ENCODE measurements around the gene THRA.

DNA sequence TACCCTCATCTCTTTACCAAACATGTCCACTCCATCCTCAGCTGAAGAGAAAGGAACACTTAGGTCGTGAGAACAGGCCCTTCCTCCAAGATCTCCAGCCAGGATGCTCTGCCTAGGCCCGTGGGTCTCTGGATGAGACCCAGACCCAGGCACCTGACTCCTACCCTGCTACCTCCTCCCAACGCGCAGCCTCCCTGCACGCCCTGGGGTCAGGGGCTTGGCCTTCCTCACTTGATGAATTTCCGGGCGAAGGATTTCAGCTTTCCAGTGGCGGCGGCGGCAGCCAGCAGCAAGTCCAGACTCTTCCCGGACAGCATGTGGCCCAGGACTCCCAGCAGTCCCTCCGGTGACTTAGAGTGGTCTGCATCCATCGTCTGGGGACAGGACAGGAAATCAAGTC, 34.2 kb upstream of the THRA start:
- TF ChIP-seq, protein P1, sequence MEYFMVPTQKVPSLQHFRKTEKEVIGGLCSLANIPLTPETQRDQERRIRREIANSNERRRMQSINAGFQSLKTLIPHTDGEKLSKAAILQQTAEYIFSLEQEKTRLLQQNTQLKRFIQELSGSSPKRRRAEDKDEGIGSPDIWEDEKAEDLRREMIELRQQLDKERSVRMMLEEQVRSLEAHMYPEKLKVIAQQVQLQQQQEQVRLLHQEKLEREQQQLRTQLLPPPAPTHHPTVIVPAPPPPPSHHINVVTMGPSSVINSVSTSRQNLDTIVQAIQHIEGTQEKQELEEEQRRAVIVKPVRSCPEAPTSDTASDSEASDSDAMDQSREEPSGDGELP (CRISPR knock-in tag; IDR thresholded peaks at IDR 0.05; ENCODE audit: borderline replicate concordance): no peak
- TF ChIP-seq, protein P2, sequence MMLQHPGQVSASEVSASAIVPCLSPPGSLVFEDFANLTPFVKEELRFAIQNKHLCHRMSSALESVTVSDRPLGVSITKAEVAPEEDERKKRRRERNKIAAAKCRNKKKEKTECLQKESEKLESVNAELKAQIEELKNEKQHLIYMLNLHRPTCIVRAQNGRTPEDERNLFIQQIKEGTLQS (IDR thresholded peaks at IDR 0.05): no peak
- TF ChIP-seq, protein P2 (CRISPR knock-in tag; conservative IDR thresholded peaks at IDR 0.05): no peak
- TF ChIP-seq, protein P3, sequence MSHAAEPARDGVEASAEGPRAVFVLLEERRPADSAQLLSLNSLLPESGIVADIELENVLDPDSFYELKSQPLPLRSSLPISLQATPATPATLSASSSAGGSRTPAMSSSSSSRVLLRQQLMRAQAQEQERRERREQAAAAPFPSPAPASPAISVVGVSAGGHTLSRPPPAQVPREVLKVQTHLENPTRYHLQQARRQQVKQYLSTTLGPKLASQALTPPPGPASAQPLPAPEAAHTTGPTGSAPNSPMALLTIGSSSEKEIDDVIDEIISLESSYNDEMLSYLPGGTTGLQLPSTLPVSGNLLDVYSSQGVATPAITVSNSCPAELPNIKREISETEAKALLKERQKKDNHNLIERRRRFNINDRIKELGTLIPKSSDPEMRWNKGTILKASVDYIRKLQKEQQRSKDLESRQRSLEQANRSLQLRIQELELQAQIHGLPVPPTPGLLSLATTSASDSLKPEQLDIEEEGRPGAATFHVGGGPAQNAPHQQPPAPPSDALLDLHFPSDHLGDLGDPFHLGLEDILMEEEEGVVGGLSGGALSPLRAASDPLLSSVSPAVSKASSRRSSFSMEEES (CRISPR knock-in tag; IDR thresholded peaks at IDR 0.05): no peak
- TF ChIP-seq YY1 (IDR thresholded peaks at IDR 0.05; ENCODE audit: borderline replicate concordance in 1 of 3, control insufficient read depth in 1 of 3, extremely low read depth in 1 of 3, insufficient read depth in 3 of 3, insufficient read length in 1 of 3, insufficient replicate concordance in 2 of 3, low read depth in 1 of 3, low read length in 2 of 3) (no peak), HIVEP1 (CRISPR knock-in tag; IDR thresholded peaks at IDR 0.05) (no peak), CREB1 (IDR thresholded peaks at IDR 0.05) (no peak), CREB1 (CRISPR knock-in tag; IDR thresholded peaks at IDR 0.05) (no peak), FOS (IDR thresholded peaks at IDR 0.05; ENCODE audit: extremely low read depth, insufficient read length) (no peak), EZH2 (IDR thresholded peaks at IDR 0.05; ENCODE audit: borderline replicate concordance, low read depth, low read length) (no peak)
- TF ChIP-seq, protein P4, sequence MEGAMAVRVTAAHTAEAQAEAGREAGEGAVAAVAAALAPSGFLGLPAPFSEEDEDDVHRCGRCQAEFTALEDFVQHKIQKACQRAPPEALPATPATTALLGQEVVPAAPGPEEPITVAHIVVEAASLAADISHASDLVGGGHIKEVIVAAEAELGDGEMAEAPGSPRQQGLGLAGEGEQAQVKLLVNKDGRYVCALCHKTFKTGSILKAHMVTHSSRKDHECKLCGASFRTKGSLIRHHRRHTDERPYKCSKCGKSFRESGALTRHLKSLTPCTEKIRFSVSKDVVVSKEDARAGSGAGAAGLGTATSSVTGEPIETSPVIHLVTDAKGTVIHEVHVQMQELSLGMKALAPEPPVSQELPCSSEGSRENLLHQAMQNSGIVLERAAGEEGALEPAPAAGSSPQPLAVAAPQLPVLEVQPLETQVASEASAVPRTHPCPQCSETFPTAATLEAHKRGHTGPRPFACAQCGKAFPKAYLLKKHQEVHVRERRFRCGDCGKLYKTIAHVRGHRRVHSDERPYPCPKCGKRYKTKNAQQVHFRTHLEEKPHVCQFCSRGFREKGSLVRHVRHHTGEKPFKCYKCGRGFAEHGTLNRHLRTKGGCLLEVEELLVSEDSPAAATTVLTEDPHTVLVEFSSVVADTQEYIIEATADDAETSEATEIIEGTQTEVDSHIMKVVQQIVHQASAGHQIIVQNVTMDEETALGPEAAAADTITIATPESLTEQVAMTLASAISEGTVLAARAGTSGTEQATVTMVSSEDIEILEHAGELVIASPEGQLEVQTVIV (CRISPR knock-in tag; IDR thresholded peaks at IDR 0.05; ENCODE audit: borderline replicate concordance): no peak
- TF ChIP-seq, protein P5, sequence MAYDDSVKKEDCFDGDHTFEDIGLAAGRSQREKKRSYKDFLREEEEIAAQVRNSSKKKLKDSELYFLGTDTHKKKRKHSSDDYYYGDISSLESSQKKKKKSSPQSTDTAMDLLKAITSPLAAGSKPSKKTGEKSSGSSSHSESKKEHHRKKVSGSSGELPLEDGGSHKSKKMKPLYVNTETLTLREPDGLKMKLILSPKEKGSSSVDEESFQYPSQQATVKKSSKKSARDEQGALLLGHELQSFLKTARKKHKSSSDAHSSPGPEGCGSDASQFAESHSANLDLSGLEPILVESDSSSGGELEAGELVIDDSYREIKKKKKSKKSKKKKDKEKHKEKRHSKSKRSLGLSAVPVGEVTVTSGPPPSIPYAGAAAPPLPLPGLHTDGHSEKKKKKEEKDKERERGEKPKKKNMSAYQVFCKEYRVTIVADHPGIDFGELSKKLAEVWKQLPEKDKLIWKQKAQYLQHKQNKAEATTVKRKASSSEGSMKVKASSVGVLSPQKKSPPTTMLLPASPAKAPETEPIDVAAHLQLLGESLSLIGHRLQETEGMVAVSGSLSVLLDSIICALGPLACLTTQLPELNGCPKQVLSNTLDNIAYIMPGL (CRISPR knock-in tag; IDR thresholded peaks at IDR 0.05): no peak
- TF ChIP-seq, protein P6, sequence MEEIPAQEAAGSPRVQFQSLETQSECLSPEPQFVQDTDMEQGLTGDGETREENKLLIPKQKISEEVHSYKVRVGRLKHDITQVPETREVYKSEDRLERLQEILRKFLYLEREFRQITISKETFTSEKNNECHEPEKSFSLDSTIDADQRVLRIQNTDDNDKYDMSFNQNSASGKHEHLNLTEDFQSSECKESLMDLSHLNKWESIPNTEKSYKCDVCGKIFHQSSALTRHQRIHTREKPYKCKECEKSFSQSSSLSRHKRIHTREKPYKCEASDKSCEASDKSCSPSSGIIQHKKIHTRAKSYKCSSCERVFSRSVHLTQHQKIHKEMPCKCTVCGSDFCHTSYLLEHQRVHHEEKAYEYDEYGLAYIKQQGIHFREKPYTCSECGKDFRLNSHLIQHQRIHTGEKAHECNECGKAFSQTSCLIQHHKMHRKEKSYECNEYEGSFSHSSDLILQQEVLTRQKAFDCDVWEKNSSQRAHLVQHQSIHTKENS (CRISPR knock-in tag; IDR thresholded peaks at IDR 0.05): no peak
- TF ChIP-seq, protein P7, sequence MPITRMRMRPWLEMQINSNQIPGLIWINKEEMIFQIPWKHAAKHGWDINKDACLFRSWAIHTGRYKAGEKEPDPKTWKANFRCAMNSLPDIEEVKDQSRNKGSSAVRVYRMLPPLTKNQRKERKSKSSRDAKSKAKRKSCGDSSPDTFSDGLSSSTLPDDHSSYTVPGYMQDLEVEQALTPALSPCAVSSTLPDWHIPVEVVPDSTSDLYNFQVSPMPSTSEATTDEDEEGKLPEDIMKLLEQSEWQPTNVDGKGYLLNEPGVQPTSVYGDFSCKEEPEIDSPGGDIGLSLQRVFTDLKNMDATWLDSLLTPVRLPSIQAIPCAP (CRISPR knock-in tag; IDR thresholded peaks at IDR 0.05; ENCODE audit: borderline replicate concordance): no peak
- TF ChIP-seq, protein P8, sequence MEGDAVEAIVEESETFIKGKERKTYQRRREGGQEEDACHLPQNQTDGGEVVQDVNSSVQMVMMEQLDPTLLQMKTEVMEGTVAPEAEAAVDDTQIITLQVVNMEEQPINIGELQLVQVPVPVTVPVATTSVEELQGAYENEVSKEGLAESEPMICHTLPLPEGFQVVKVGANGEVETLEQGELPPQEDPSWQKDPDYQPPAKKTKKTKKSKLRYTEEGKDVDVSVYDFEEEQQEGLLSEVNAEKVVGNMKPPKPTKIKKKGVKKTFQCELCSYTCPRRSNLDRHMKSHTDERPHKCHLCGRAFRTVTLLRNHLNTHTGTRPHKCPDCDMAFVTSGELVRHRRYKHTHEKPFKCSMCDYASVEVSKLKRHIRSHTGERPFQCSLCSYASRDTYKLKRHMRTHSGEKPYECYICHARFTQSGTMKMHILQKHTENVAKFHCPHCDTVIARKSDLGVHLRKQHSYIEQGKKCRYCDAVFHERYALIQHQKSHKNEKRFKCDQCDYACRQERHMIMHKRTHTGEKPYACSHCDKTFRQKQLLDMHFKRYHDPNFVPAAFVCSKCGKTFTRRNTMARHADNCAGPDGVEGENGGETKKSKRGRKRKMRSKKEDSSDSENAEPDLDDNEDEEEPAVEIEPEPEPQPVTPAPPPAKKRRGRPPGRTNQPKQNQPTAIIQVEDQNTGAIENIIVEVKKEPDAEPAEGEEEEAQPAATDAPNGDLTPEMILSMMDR (IDR thresholded peaks at IDR 0.05 in 2 of 3, conservative IDR thresholded peaks at IDR 0.05 in 1 of 3; ENCODE audit: insufficient read depth in 2 of 3, low read depth in 1 of 3, low read length in 3 of 3): no peak
- TF ChIP-seq, protein P9, sequence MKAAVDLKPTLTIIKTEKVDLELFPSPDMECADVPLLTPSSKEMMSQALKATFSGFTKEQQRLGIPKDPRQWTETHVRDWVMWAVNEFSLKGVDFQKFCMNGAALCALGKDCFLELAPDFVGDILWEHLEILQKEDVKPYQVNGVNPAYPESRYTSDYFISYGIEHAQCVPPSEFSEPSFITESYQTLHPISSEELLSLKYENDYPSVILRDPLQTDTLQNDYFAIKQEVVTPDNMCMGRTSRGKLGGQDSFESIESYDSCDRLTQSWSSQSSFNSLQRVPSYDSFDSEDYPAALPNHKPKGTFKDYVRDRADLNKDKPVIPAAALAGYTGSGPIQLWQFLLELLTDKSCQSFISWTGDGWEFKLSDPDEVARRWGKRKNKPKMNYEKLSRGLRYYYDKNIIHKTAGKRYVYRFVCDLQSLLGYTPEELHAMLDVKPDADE (conservative IDR thresholded peaks at IDR 0.05; ENCODE audit: control insufficient read depth, low read depth, low read length): no peak

Data from K562 (cell line).